ENCODE results near the gene CLSTN2.

Gene CLSTN2

GRCh38 chr3:140434261-140434905 lies 499.4 kb downstream of the CLSTN2 start:
- DNase-seq = no peak

GRCh38 chr3:140436421-140436820 lies 501.4 kb downstream of the CLSTN2 start:
- DNase-seq = no peak

GRCh38 chr3:140438736-140439470 lies 503.9 kb downstream of the CLSTN2 start:
- DNase-seq = no peak

- DNase-seq = no peak
Measured at GRCh38 chr3:140439527-140439926, 504.5 kb downstream of the CLSTN2 start.

GRCh38 chr3:140440446-140440845 lies 505.5 kb downstream of the CLSTN2 start:
- no peak for DNase-seq

GRCh38 chr3:140441006-140441405 lies 506.0 kb downstream of the CLSTN2 start:
- DNase-seq = no peak

GRCh38 chr3:140442621-140443020 lies 507.6 kb downstream of the CLSTN2 start:
- DNase-seq = no peak

- no peak for DNase-seq
Measured at GRCh38 chr3:140443073-140443472, 508.1 kb downstream of the CLSTN2 start.

GRCh38 chr3:140443806-140444205 lies 508.8 kb downstream of the CLSTN2 start:
- no peak for DNase-seq

GRCh38 chr3:140446734-140447133 lies 511.7 kb downstream of the CLSTN2 start:
- no peak for DNase-seq

GRCh38 chr3:140447136-140447535 lies 512.2 kb downstream of the CLSTN2 start:
- no peak for DNase-seq

GRCh38 chr3:140448001-140448400 lies 513.0 kb downstream of the CLSTN2 start:
- DNase-seq = no peak

GRCh38 chr3:140449413-140450256 lies 514.6 kb downstream of the CLSTN2 start:
- DNase-seq = no peak

- DNase-seq = no peak
Measured at GRCh38 chr3:140453750-140454149, 518.8 kb downstream of the CLSTN2 start.

- DNase-seq = no peak
Measured at GRCh38 chr3:140455521-140456214, 520.7 kb downstream of the CLSTN2 start.

- DNase-seq = peak in 1 of 2 experiments; percentile 6
Measured at GRCh38 chr3:140456974-140457373, 522.0 kb downstream of the CLSTN2 start.

- no peak for DNase-seq
Measured at GRCh38 chr3:140459462-140459861, 524.5 kb downstream of the CLSTN2 start.

- DNase-seq = no peak
Measured at GRCh38 chr3:140461250-140461649, 526.3 kb downstream of the CLSTN2 start.

GRCh38 chr3:140463355-140463754 lies 528.4 kb downstream of the CLSTN2 start:
- no peak for DNase-seq

GRCh38 chr3:140465988-140466387 lies 531.0 kb downstream of the CLSTN2 start:
- no peak for DNase-seq

- no peak for DNase-seq
Measured at GRCh38 chr3:140466535-140466934, 531.5 kb downstream of the CLSTN2 start.

GRCh38 chr3:140467104-140467577 lies 532.2 kb downstream of the CLSTN2 start:
- DNase-seq = no peak

- no peak for DNase-seq
Measured at GRCh38 chr3:140467796-140468315, 532.9 kb downstream of the CLSTN2 start.

Data from NCI-H526 (cell line).